ENCODE data around the gene PLA2G7.
"Not testable (repeated sequence)": the region's sequence is repeated elsewhere in the genome, so short reads cannot be mapped to it uniquely, and the experiment has no call there.

The PLA2G7 gene

GRCh38 chr6:46757214-46757596 is 22.0 kb upstream of the PLA2G7 start:
- no peaks in the 10 kb centered on the region for H3K4me1 Mint-ChIP-seq
- no peaks in the 10 kb centered on the region for H3K36me3 Mint-ChIP-seq
- no peaks in the 10 kb centered on the region for H3K9me3 Mint-ChIP-seq
- H3K27ac Mint-ChIP-seq = no peak overlapping the region
- no peak overlapping the region for H3K4me3 Mint-ChIP-seq
- H3K27me3 Mint-ChIP-seq = peaks cover 4% of the 10 kb centered on the region

- no peaks in the 10 kb centered on the region for H3K4me1 Mint-ChIP-seq
- no peaks in the 10 kb centered on the region for H3K36me3 Mint-ChIP-seq
- peaks cover 4% of the 10 kb centered on the region for H3K27me3 Mint-ChIP-seq
Measured at GRCh38 chr6:46756469-46757213, 21.5 kb upstream of the PLA2G7 start.

GRCh38 chr6:46755865-46756264 is 20.7 kb upstream of the PLA2G7 start:
- Mint-ChIP-seq H3K36me3 (no peaks in the 10 kb centered on the region), H3K27me3 (peaks cover 4% of the 10 kb centered on the region), H3K27ac (no peak overlapping the region), H3K9me3 (no peaks in the 10 kb centered on the region), H3K4me1 (no peaks in the 10 kb centered on the region), H3K4me3 (no peak overlapping the region)

More at GRCh38 chr6:46756469-46757213, 21.5 kb upstream of the PLA2G7 start:
- no peak overlapping the region for H3K4me3 Mint-ChIP-seq
- no peaks in the 10 kb centered on the region for H3K9me3 Mint-ChIP-seq
- no peak overlapping the region for H3K27ac Mint-ChIP-seq

GRCh38 chr6:46751658-46752057 is 16.5 kb upstream of the PLA2G7 start:
- no peak overlapping the region for H3K27ac Mint-ChIP-seq
- peaks cover 3% of the 10 kb centered on the region for H3K27me3 Mint-ChIP-seq
- no peaks in the 10 kb centered on the region for H3K36me3 Mint-ChIP-seq
- H3K4me1 Mint-ChIP-seq = no peaks in the 10 kb centered on the region
- H3K4me3 Mint-ChIP-seq = no peak overlapping the region
- no peaks in the 10 kb centered on the region for H3K9me3 Mint-ChIP-seq

GRCh38 chr6:46749731-46750130 is 14.6 kb upstream of the PLA2G7 start:
- Mint-ChIP-seq H3K4me1 (no peaks in the 10 kb centered on the region), H3K4me3 (no peak overlapping the region), H3K27ac (no peak overlapping the region), H3K9me3 (no peaks in the 10 kb centered on the region), H3K27me3 (peaks cover 3% of the 10 kb centered on the region), H3K36me3 (no peaks in the 10 kb centered on the region)

- Mint-ChIP-seq H3K4me3 (no peak overlapping the region), H3K4me1 (no peaks in the 10 kb centered on the region), H3K27ac (no peak overlapping the region), H3K36me3 (no peaks in the 10 kb centered on the region), H3K9me3 (no peaks in the 10 kb centered on the region), H3K27me3 (peaks cover 3% of the 10 kb centered on the region)
Measured at GRCh38 chr6:46748940-46749503, 13.8 kb upstream of the PLA2G7 start.

- Mint-ChIP-seq H3K9me3 (no peaks in the 10 kb centered on the region), H3K36me3 (no peaks in the 10 kb centered on the region), H3K27ac (no peak within 1 kb of the TSS), H3K4me3 (no peak within 1 kb of the TSS), H3K4me1 (no peaks in the 10 kb centered on the region), H3K27me3 (peaks cover 5% of the 10 kb centered on the region)
Measured at GRCh38 chr6:46746696-46747095, 11.5 kb upstream of the PLA2G7 start, which contains the start of gene ANKRD66. Gene ANKRD66, plus strand, starts transcription at chr6:46746933. Its CDS starts 5,016 bp downstream, at chr6:46751949.

- Mint-ChIP-seq H3K4me1 (no peaks in the 10 kb centered on the region), H3K27ac (no peak overlapping the region), H3K36me3 (no peaks in the 10 kb centered on the region)
Measured at GRCh38 chr6:46745973-46746372, 10.8 kb upstream of the PLA2G7 start.

GRCh38 chr6:46744159-46744725 is 9.1 kb upstream of the PLA2G7 start:
- not testable (repeated sequence) for H3K27ac Mint-ChIP-seq, H3K36me3 Mint-ChIP-seq, H3K9me3 Mint-ChIP-seq, H3K4me3 Mint-ChIP-seq, H3K4me1 Mint-ChIP-seq, H3K27me3 Mint-ChIP-seq

More at GRCh38 chr6:46745973-46746372, 10.8 kb upstream of the PLA2G7 start:
- Mint-ChIP-seq H3K27me3 (peaks cover 5% of the 10 kb centered on the region), H3K4me3 (no peak overlapping the region), H3K9me3 (no peaks in the 10 kb centered on the region)

GRCh38 chr6:46743425-46744158 is 8.4 kb upstream of the PLA2G7 start:
- Mint-ChIP-seq H3K9me3 (no peaks in the 10 kb centered on the region), H3K4me3 (no peak overlapping the region), H3K27ac (no peak overlapping the region), H3K4me1 (no peaks in the 10 kb centered on the region), H3K36me3 (no peaks in the 10 kb centered on the region), H3K27me3 (peaks cover 5% of the 10 kb centered on the region)

GRCh38 chr6:46741910-46742309 is 6.7 kb upstream of the PLA2G7 start:
- Mint-ChIP-seq H3K27me3 (peaks cover 11% of the 10 kb centered on the region), H3K36me3 (no peaks in the 10 kb centered on the region), H3K4me3 (no peak overlapping the region), H3K27ac (no peak overlapping the region), H3K9me3 (no peaks in the 10 kb centered on the region), H3K4me1 (no peaks in the 10 kb centered on the region)

GRCh38 chr6:46741482-46741881 is 6.3 kb upstream of the PLA2G7 start:
- no peaks in the 10 kb centered on the region for H3K36me3 Mint-ChIP-seq
- no peaks in the 10 kb centered on the region for H3K4me1 Mint-ChIP-seq
- H3K27ac Mint-ChIP-seq = no peak overlapping the region
- H3K4me3 Mint-ChIP-seq = no peak overlapping the region
- H3K9me3 Mint-ChIP-seq = no peaks in the 10 kb centered on the region
- peaks cover 12% of the 10 kb centered on the region for H3K27me3 Mint-ChIP-seq

GRCh38 chr6:46736906-46737305 is 1.7 kb upstream of the PLA2G7 start:
- H3K9me3 Mint-ChIP-seq = no peaks in the 10 kb centered on the region
- no peak overlapping the region for H3K4me3 Mint-ChIP-seq
- peaks cover 40% of the 10 kb centered on the region for H3K27me3 Mint-ChIP-seq
- no peak overlapping the region for H3K27ac Mint-ChIP-seq
- H3K4me1 Mint-ChIP-seq = peaks cover 7% of the 10 kb centered on the region
- H3K36me3 Mint-ChIP-seq = no peaks in the 10 kb centered on the region

GRCh38 chr6:46735720-46736031 is 501 bp upstream of the PLA2G7 start:
- Mint-ChIP-seq H3K27ac (no peak overlapping the region), H3K4me3 (no peak overlapping the region), H3K36me3 (no peaks in the 10 kb centered on the region), H3K4me1 (peaks cover 7% of the 10 kb centered on the region), H3K9me3 (no peaks in the 10 kb centered on the region), H3K27me3 (peaks cover 44% of the 10 kb centered on the region)

GRCh38 chr6:46733341-46733801 is 1.8 kb downstream of the PLA2G7 start:
- Mint-ChIP-seq H3K27ac (no peak overlapping the region), H3K36me3 (no peaks in the 10 kb centered on the region), H3K9me3 (no peaks in the 10 kb centered on the region), H3K4me1 (peaks cover 7% of the 10 kb centered on the region), H3K4me3 (no peak overlapping the region), H3K27me3 (peaks cover 47% of the 10 kb centered on the region)
